Mononuclear cell (primary cell): ENCODE results near the gene ALB. TPM values are rescaled to one million over a fixed set of nuclear protein-coding genes. Genes with fewer than 3 reads are reported as not detected.

Experiments
- H3K27me3 ChIP-seq: 2 replicates; pipeline ENCODE4 v1.6.0; 2011; ENCODE audit warnings: low read length, control low read depth; ENCODE audit not compliant: insufficient read depth
- H3K4me1 ChIP-seq: 2 replicates; pipeline ENCODE4 v1.5.1; 2011; ENCODE audit warnings: mild to moderate bottlenecking, low read length, control low read depth; ENCODE audit not compliant: insufficient read depth
- H3K4me3 ChIP-seq: 2 replicates; pipeline ENCODE4 v1.5.1; 2011; ENCODE audit warnings: mild to moderate bottlenecking, low read length, moderate library complexity
- H3K9me3 ChIP-seq: 2 replicates; pipeline ENCODE4 v1.5.1; 2011; ENCODE audit warnings: low read depth, mild to moderate bottlenecking, control low read depth, low read length
- total RNA-seq: library from RNA; depleted of rRNA; stranded (reverse); fragments of >200 nt; gene quantifications from one replicate; pipeline ENCODE4 v1.2.3, GENCODE V29; 2012

Gene ALB
- total RNA-seq, 1 donor, result 0.31 TPM

- H3K4me1 ChIP-seq, result no peaks in the 10 kb centered on the region
- H3K27me3 ChIP-seq, result no peaks in the 10 kb centered on the region
- no peak overlapping the region for H3K4me3 ChIP-seq
- no peaks in the 10 kb centered on the region for H3K9me3 ChIP-seq
Observed at GRCh38 chr4:73396993-73397972, 6.8 kb upstream of the ALB start.

GRCh38 chr4:73401412-73401811 is 2.7 kb upstream of the ALB start:
- Histone ChIP-seq H3K4me1 (no peaks in the 10 kb centered on the region), H3K9me3 (no peaks in the 10 kb centered on the region)

DNA sequence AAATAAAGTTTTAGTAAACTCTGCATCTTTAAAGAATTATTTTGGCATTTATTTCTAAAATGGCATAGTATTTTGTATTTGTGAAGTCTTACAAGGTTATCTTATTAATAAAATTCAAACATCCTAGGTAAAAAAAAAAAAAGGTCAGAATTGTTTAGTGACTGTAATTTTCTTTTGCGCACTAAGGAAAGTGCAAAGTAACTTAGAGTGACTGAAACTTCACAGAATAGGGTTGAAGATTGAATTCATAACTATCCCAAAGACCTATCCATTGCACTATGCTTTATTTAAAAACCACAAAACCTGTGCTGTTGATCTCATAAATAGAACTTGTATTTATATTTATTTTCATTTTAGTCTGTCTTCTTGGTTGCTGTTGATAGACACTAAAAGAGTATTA is 370 bp downstream of the ALB start:
- Histone ChIP-seq H3K4me1 (no peaks in the 10 kb centered on the region), H3K4me3 (no peak overlapping the region)

More at GRCh38 chr4:73401412-73401811, 2.7 kb upstream of the ALB start:
- no peak overlapping the region for H3K4me3 ChIP-seq
- no peaks in the 10 kb centered on the region for H3K27me3 ChIP-seq

GRCh38 chr4:73405138-73405537 is 1.1 kb downstream of the ALB start:
- Histone ChIP-seq H3K27me3 (no peaks in the 10 kb centered on the region), H3K9me3 (no peaks in the 10 kb centered on the region), H3K4me3 (no peak overlapping the region), H3K4me1 (no peaks in the 10 kb centered on the region)

More for the DNA sequence above, 370 bp downstream of the ALB start:
- Histone ChIP-seq H3K27me3 (no peaks in the 10 kb centered on the region), H3K9me3 (no peaks in the 10 kb centered on the region)

- Histone ChIP-seq H3K27me3 (no peaks in the 10 kb centered on the region), H3K4me1 (no peaks in the 10 kb centered on the region), H3K9me3 (no peaks in the 10 kb centered on the region)
Observed at GRCh38 chr4:73406548-73406875, 2.4 kb downstream of the ALB start.

GRCh38 chr4:73407227-73407673 is 3.2 kb downstream of the ALB start:
- H3K4me3 ChIP-seq, result no peak overlapping the region
- H3K4me1 ChIP-seq, result no peaks in the 10 kb centered on the region
- no peaks in the 10 kb centered on the region for H3K9me3 ChIP-seq
- H3K27me3 ChIP-seq, result no peaks in the 10 kb centered on the region

More at GRCh38 chr4:73406548-73406875, 2.4 kb downstream of the ALB start:
- no peak overlapping the region for H3K4me3 ChIP-seq

DNA sequence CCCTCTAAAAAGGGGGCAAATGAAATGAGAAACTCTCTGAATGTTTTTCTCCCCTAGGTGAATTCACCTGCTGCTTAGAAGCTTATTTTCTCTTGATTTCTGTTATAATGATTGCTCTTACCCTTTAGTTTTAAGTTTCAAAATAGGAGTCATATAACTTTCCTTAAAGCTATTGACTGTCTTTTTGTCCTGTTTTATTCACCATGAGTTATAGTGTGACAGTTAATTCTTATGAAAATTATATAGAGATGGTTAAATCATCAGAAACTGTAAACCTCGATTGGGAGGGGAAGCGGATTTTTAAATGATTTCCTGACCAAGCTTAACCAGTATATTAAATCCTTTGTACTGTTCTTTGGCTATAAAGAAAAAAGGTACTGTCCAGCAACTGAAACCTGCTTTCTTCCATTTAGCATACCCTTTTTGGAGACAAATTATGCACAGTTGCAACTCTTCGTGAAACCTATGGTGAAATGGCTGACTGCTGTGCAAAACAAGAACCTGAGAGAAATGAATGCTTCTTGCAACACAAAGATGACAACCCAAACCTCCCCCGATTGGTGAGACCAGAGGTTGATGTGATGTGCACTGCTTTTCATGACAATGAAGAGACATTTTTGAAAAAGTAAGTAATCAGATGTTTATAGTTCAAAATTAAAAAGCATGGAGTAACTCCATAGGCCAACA is 4.2 kb downstream of the ALB start:
- no peaks in the 10 kb centered on the region for H3K4me1 ChIP-seq
- H3K4me3 ChIP-seq, result no peak overlapping the region
- H3K27me3 ChIP-seq, result no peaks in the 10 kb centered on the region
- no peaks in the 10 kb centered on the region for H3K9me3 ChIP-seq

- no peaks in the 10 kb centered on the region for H3K9me3 ChIP-seq
- H3K4me1 ChIP-seq, result no peaks in the 10 kb centered on the region
- H3K4me3 ChIP-seq, result no peak overlapping the region
- H3K27me3 ChIP-seq, result no peaks in the 10 kb centered on the region
Observed at GRCh38 chr4:73409012-73409862, 5.2 kb downstream of the ALB start.

DNA sequence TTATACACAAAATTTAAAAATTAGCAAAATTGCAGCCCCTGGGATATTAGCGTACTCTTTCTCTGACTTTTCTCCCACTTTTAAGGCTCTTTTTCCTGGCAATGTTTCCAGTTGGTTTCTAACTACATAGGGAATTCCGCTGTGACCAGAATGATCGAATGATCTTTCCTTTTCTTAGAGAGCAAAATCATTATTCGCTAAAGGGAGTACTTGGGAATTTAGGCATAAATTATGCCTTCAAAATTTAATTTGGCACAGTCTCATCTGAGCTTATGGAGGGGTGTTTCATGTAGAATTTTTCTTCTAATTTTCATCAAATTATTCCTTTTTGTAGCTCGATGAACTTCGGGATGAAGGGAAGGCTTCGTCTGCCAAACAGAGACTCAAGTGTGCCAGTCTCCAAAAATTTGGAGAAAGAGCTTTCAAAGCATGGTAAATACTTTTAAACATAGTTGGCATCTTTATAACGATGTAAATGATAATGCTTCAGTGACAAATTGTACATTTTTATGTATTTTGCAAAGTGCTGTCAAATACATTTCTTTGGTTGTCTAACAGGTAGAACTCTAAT is 6.0 kb downstream of the ALB start:
- Histone ChIP-seq H3K27me3 (no peaks in the 10 kb centered on the region), H3K9me3 (no peaks in the 10 kb centered on the region), H3K4me1 (no peaks in the 10 kb centered on the region), H3K4me3 (no peak overlapping the region)

DNA sequence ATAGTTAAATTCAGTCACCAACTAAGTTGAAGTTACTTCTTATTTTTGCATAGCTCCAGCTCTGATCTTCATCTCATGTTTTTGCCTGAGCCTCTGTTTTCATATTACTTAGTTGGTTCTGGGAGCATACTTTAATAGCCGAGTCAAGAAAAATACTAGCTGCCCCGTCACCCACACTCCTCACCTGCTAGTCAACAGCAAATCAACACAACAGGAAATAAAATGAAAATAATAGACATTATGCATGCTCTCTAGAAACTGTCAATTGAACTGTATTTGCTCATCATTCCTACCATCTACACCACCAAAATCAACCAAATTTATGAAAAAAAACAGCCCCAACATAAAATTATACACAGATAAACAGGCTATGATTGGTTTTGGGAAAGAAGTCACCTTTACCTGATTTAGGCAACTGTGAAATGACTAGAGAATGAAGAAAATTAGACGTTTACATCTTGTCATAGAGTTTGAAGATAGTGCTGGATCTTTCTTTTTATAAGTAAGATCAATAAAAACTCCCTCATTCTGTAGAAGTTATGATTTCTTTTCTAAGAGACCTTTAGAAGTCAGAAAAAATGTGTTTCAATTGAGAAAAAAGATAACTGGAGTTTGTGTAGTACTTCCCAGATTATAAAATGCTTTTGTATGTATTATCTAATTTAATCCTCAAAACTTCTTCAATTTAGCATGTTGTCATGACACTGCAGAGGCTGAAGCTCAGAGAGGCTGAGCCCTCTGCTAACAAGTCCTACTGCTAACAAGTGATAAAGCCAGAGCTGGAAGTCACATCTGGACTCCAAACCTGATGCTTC is 7.0 kb downstream of the ALB start:
- Histone ChIP-seq H3K9me3 (no peaks in the 10 kb centered on the region), H3K4me3 (no peak overlapping the region), H3K4me1 (no peaks in the 10 kb centered on the region), H3K27me3 (no peaks in the 10 kb centered on the region)

- Histone ChIP-seq H3K27me3 (no peaks in the 10 kb centered on the region), H3K9me3 (no peaks in the 10 kb centered on the region), H3K4me3 (no peak overlapping the region), H3K4me1 (no peaks in the 10 kb centered on the region)
Observed at GRCh38 chr4:73411731-73412414, 7.8 kb downstream of the ALB start.

DNA sequence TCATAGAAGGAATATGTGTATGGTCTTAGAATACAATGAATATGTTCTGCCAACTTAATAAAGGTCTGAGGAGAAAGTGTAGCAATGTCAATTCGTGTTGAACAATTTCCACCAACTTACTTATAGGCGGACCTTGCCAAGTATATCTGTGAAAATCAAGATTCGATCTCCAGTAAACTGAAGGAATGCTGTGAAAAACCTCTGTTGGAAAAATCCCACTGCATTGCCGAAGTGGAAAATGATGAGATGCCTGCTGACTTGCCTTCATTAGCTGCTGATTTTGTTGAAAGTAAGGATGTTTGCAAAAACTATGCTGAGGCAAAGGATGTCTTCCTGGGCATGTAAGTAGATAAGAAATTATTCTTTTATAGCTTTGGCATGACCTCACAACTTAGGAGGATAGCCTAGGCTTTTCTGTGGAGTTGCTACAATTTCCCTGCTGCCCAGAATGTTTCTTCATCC is 9.2 kb downstream of the ALB start:
- no peaks in the 10 kb centered on the region for H3K4me1 ChIP-seq
- H3K4me3 ChIP-seq, result no peak overlapping the region
- no peaks in the 10 kb centered on the region for H3K27me3 ChIP-seq
- no peaks in the 10 kb centered on the region for H3K9me3 ChIP-seq

DNA sequence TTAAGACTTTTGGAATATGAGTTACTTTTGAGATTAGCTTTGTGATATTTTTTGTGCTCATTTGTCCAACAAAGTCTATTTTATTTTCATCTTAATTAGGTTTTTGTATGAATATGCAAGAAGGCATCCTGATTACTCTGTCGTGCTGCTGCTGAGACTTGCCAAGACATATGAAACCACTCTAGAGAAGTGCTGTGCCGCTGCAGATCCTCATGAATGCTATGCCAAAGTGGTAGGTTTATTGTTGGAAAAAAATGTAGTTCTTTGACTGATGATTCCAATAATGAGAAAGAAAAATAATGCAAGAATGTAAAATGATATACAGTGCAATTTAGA is 10.8 kb downstream of the ALB start:
- H3K9me3 ChIP-seq, result no peaks in the 10 kb centered on the region
- H3K4me3 ChIP-seq, result no peak overlapping the region
- H3K27me3 ChIP-seq, result no peaks in the 10 kb centered on the region
- H3K4me1 ChIP-seq, result no peaks in the 10 kb centered on the region
